Endometrial microvascular endothelial cells (primary cell): Measurements from ENCODE around the gene ACO2. TPM values are rescaled to one million over a fixed set of nuclear protein-coding genes. Genes with fewer than 3 reads are reported as not detected.
"Not testable (repeated sequence)": the region's sequence is repeated elsewhere in the genome, so short reads cannot be mapped to it uniquely, and the experiment has no call there.

Experiments used
- in situ Hi-C: cut with HindIII; loops from 2 replicates; pipeline ENCODE4 v1.10.0; 2017; ENCODE audit warnings: low sequenced_read_pairs, low pct_unique_long_range_greater_than_20kb; ENCODE audit errors: inconsistent ontology term
- total RNA-seq: library from RNA; depleted of rRNA; stranded (reverse); fragments of >200 nt; gene quantifications from one replicate; pipeline ENCODE4 v1.2.3, GENCODE V29; 2015; ENCODE audit errors: inconsistent ontology term

Gene ACO2
- total RNA-seq: 82.8 TPM

GRCh38 chr22:41468381-41469217, at the start of gene ACO2, which contains the start of gene PHF5A:
Gene ACO2 (plus strand): TSS chr22:41469117. CDS start chr22:41469147, 30 bp downstream.
Gene PHF5A (minus strand): TSS chr22:41468692. CDS start chr22:41468653, 39 bp downstream.
- in situ Hi-C loops: no loop called here

- in situ Hi-C loops: no loop called here
These were observed 43.1 kb upstream of the ACO2 start for GRCh38 chr22:41425660-41426365.

- in situ Hi-C loops: no loop called here
These were observed 39.5 kb upstream of the ACO2 start for GRCh38 chr22:41429232-41429950.

GRCh38 chr22:41429951-41430332, 39.0 kb upstream of the ACO2 start:
- in situ Hi-C loops: no loop called here

GRCh38 chr22:41431656-41432055, 37.3 kb upstream of the ACO2 start:
- in situ Hi-C loops: no loop called here

- in situ Hi-C loops: not testable (repeated sequence)
These were observed 35.4 kb upstream of the ACO2 start for GRCh38 chr22:41433480-41433879.

GRCh38 chr22:41434361-41435003, 34.4 kb upstream of the ACO2 start:
- in situ Hi-C loops: not testable (repeated sequence)

GRCh38 chr22:41435560-41435959, 33.4 kb upstream of the ACO2 start:
- in situ Hi-C loops: no loop called here

- in situ Hi-C loops: no loop called here
These were observed 32.4 kb upstream of the ACO2 start for GRCh38 chr22:41436322-41437113.

- in situ Hi-C loops: no loop called here
These were observed 31.7 kb upstream of the ACO2 start for GRCh38 chr22:41437198-41437597.

GRCh38 chr22:41440511-41440910, 28.4 kb upstream of the ACO2 start:
- in situ Hi-C loops: not testable (repeated sequence)

GRCh38 chr22:41442240-41442792, 26.6 kb upstream of the ACO2 start:
- in situ Hi-C loops: no loop called here

- in situ Hi-C loops: no loop called here
These were observed 24.4 kb upstream of the ACO2 start for GRCh38 chr22:41444360-41445128.

- in situ Hi-C loops: no loop called here
These were observed 23.5 kb upstream of the ACO2 start for GRCh38 chr22:41445129-41446056.

- in situ Hi-C loops: no loop called here
These were observed 22.8 kb upstream of the ACO2 start for GRCh38 chr22:41446057-41446501.
